ENCODE data around the gene DHX15.

The DHX15 gene

DNA sequence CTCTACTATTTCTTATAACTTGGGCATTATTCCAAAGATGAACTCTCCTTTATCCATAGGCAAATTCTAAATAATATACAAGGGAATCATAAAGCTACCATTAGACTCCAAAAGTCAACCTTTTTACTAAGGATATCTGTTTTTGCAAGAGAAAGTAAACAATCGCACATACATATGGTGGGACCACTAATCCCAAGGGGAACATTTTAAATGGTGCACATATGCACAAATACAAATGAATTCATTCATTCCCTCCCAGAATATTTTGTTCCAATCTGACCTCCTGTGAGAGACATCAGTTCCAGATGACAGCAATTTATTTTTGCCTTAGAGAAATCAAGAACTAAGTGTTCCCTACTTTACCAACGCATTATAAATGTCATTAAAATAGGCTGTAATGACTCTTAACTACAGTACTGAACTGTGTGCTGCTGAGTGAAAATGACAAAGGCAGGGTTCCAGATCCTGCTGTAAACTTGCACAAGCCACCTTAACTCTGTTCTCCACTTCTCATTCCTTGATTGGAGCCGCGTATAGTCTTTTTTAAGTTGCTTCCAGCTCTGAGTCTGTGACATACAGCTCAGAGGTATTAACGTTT is 2.0 kb downstream of the DHX15 start:
- no peak for DNase-seq (ENCODE audit: low spot score)

DNA sequence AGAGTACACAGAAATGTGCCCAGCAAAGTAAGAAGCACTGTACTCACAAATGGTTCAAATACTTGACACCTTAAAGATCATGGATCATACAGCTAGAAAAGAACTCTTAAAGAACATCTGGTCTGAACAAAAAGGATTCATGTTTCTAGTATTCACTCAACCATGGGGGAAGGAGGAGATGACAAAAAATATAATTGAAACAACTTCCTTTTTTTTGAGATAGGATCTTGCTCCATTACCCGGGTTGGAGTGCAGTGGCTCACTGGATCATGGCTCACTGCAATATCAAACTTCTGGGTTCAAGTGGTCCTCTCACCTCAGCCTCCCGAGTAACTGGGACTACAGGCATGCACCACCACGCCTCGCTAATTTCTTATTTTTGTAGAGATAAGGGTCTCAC is 6.0 kb downstream of the DHX15 start:
- DNase-seq (ENCODE audit: low spot score) = no peak

- no peak for DNase-seq (ENCODE audit: low spot score)
Observed at GRCh38 chr4:24576276-24576675, 8.1 kb downstream of the DHX15 start.

- no peak for DNase-seq (ENCODE audit: low spot score)
Observed at GRCh38 chr4:24574236-24574635, 10.1 kb downstream of the DHX15 start.

GRCh38 chr4:24573582-24573981 is 10.8 kb downstream of the DHX15 start:
- DNase-seq (ENCODE audit: low spot score) = no peak

DNA sequence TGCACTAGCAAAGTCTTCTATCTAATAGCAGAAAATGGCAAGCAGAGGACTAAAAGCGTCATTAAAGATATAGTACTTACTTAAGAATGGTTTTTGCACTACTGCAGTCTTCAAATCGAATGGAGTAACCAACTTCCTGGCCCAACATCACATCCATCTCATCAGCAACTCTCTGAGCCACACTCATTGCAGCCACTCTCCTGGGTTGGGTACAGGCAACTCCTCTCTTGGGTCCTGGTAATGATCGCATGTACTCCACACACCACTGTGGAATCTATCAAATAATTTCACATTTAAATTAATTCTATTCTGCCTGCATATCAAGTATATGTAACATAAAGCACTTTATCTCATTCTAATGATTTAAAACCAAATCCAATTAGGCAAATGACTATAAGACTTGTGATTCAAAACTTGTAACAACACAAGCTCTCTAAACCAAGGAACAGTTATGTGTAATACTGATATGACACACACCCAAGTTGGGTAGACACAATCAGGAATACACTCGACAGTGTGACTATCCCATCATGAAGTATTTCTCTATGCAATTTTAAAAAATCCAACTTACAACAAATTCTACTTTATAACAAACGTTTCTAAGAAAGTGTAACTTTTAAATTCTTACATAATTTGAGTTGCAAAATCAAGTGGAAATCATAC is 13.6 kb downstream of the DHX15 start:
- no peak for DNase-seq (ENCODE audit: low spot score)

DNA sequence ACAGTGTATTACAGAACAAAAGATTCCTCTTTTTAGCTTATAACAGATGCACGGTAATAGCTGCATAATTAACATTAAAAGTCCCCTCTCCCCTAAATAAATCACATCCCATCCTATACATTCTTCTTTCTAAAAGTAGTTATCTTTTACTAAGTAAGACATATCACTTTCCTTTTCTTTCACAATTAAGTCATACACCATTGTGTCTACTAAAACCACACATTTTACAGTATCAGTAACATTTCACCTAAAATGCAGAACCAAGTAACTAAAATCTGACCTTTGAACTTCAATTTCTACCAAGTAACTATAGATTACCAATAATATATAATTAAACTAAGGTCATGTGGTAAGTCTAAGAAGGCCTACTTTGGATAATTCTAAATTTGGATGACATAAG is 14.2 kb downstream of the DHX15 start:
- no peak for DNase-seq (ENCODE audit: low spot score)

DNA sequence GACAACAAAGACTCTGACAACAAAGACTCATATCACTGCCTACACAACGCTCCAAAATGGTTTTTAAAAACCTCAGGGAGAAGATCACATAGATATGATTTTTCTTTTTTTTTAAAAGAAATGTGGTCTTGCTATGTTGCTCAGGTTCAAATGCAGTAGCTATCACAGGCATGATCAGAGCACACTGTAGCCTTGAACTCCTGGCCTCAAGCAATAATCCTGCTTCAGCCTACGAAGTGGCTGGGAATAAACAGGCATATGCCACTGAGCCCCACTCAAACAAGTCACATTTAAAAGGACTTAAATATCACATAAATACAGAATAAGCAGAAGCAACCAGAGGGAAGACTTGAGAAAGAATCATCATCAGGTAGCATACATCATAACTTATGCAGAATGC is 14.7 kb downstream of the DHX15 start:
- no peak for DNase-seq (ENCODE audit: low spot score)

DNA sequence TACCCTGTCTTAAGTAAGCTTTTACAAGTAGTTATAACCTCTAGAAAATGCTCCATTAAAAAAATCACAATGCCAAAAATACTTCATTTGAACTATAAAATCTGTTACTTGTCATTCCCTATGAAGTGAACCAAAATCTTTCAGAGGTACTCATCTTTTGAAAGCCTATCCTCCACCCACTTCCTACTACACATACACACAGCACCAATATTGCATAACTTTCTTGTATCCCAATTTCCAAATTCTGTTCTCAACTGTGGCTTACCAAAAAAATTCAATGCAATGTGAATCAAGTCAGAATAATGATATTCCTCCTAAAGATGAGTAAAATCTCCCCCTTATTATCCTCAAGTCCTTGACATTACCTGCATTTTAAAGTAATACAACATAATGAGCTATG is 15.9 kb downstream of the DHX15 start:
- no peak for DNase-seq (ENCODE audit: low spot score)

DNA sequence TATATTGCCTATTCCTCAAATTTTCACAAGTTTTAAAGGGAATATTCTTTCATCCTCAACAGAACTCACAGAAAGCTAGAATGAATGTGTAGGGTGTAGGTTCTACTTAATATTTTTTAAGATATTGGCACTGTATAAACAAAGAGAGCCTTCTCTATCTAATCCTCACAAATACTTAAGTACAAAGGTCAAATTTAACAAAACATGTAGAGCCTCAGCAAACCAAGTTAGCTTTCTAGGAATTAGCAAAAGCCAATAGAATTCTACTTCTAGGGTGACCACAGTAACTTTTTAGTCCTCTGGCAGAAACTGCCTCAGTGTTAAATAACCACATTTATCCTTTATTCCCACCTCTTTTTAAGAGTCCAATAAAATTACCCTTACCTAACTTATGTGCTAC is 19.3 kb downstream of the DHX15 start:
- DNase-seq (ENCODE audit: low spot score) = no peak

GRCh38 chr4:24564488-24564887 is 19.9 kb downstream of the DHX15 start:
- DNase-seq (ENCODE audit: low spot score) = no peak

DNA sequence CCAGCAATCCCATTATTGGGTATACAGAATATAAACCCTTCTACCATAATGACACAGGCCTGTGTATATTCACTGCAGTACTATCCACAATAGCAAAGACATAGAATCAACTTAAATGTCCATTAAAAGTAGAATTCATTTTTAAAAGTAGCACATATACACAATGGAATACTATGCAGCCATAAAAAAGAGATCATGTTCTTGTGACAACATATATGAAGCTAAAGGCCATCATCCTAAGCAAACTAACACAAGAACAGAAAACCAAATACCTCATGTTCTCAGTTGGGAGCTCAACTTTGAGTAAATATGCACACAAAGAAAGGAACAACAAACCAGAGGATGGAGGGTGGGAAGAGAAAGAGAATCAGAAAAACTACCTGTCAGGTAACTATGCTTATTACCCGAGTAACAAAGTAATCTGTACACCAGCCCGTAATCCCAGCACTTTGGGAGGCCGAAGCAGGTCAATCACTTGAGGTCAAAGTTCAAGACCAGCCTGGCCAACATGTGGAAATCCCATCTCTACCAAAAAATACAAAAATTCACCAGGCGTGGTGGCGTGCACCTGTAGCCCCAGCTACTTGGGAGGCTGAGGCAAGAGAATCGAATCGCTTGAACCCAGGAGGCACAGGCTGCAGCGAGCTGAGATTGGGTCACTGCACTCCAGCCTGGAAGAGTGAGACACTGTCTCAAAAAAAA is 22.8 kb downstream of the DHX15 start:
- no peak for DNase-seq (ENCODE audit: low spot score)

DNA sequence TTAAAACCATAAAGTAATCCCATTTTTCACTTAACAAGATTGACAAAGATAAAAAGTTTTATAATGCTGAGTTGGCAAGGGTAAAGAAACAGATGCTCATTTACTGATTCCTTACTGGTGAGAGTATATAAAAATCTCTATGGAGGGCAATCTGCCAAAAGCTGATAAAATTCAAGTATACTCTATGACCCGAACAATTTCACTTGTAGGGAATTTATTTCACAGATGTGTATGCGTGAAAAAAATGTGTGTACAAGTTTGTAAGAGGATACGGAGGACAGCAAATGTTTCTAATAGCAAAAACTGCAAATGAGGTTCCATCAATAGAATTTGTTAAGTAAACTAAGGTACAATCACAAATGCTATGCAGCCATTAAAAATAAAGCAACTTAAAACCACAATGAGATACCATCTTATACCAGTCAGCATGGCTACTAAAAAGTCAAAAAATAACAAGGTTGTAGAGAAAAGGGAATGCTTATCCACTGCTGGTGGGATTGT is 23.4 kb downstream of the DHX15 start:
- no peak for DNase-seq (ENCODE audit: low spot score)

DNA sequence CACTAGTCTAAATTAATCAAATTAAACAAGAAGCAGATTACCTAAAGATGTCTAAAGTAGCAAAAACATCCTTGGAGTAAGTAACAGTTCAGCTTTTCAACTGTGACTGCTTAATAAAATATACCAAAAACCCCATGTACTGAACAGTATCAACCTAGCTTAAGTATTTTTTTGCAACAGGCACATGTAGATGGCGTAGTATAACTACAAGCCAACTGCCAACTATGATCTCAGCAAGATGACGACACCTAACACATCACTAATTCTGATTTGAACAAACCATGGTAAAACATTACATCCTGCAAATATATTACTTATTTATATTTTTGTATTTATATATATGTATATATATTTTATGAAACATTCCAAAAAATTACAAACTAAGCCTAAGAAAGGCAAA is 24.5 kb downstream of the DHX15 start:
- no peak for DNase-seq (ENCODE audit: low spot score)

DNA sequence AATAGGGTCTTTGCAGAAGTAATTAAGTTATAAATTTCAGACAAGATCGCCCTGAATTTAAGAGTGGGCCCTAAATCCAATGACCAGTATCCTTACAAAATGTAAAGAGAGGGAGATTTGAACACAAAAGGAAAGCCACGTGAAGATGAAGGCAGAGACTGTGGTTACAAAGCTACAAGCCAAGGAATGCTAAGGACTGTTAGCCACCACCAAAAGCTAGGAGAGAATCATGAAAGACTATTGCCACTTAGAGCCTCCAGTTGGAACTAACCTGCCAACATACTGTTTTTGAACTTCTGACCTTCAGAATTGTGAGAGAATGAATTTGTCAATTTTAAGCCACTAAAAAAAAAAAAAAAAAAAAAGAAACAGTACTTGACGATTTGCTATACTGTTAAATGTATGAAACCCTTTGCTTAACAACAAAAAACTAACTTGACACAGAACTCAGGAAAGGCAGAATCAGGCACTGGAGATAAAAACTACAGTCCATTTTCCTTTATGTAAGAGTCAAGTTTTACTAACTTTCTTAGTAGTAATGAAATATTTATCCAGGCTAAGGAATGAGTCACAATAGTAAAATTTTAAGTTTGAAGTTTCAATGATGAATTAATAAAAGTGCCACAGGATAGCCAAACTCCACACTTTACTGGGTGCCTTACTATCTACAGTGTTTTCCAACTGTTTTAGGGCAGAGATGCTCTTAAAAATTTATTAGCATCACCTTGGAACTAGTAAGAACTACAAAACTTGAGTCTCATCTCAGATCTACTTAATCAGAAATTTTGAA is 25.1 kb downstream of the DHX15 start:
- DNase-seq (ENCODE audit: low spot score) = no peak

GRCh38 chr4:24557026-24558025 is 27.0 kb downstream of the DHX15 start:
- no peak for DNase-seq (ENCODE audit: low spot score)

- DNase-seq (ENCODE audit: low spot score) = peak; percentile 46
Observed at GRCh38 chr4:24551492-24552289, 32.7 kb downstream of the DHX15 start.

GRCh38 chr4:24550441-24551175 is 33.7 kb downstream of the DHX15 start:
- DNase-seq (ENCODE audit: low spot score) = peak; percentile 30

DNA sequence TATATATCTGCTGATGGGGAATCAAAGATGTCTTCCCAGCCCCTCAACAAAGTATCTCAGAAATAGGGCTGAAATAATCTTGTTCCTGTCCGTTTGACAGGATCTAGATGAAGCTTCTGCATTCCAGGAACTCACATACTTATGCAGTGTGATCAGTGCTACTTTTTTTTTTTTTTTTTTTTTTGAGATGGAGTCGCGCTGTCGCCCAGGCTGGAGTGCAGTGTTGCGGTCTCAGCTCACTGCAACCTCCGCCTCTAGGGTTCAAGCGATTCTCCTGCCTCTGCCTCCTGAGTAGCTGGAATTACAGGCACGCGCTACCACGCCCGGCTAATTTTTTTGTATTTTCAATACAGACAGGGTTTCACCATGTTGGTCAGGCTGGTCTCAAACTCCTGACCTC is 36.4 kb downstream of the DHX15 start:
- DNase-seq (ENCODE audit: low spot score) = no peak

All from hematopoietic multipotent progenitor cell treated with erythropoietin and hydrocortisone succinate and interleukin-3 and kit ligand, for 17 days (in vitro differentiated cells).